Measurements from ENCODE around the gene FGF3.

GRCh38 chr11:69820441-69820840, 1.2 kb upstream of the FGF3 start:
- TF ChIP-seq CTCF (IDR thresholded peaks at IDR 0.05; ENCODE audit: insufficient read depth, low read depth, low read length) (no peak), EZH2 (IDR thresholded peaks at IDR 0.05; ENCODE audit: insufficient read depth, low read length) (no peak)

Measured in astrocyte (in vitro differentiated cells and primary cell).